ENCODE results near the gene LRRC36. TPM values are rescaled to one million over a fixed set of nuclear protein-coding genes. Genes with fewer than 3 reads are reported as not detected.
A peak's percentile ranks its signal among the peaks of the same experiment; 100 is the strongest.
"Not testable (repeated sequence)": the region's sequence is repeated elsewhere in the genome, so short reads cannot be mapped to it uniquely, and the experiment has no call there.

LRRC36 gene
- polyA plus RNA-seq, 1 experiment = not detected

- POLR2A ChIA-PET = no interaction called here
- no peak for DNase-seq (ENCODE audit: low read depth)
- CTCF ChIA-PET = interaction anchor here (1.2 kb wide), 1 partner anchor 82 kb away, joined by 3 read pairs; no protein-coding TSS in a partner anchor
- Histone ChIP-seq H3K36me3 (ENCODE audit: control insufficient read depth, insufficient read depth, low read length) (no peaks in the 10 kb centered on the region), H3K27me3 (ENCODE audit: control insufficient read depth, insufficient read depth, low read length) (0 out of 2 replicates have a peak, but pooled peaks cover 1% of the 10 kb centered on the region), H3K4me3 (ENCODE audit: low read depth, low read length) (no peak overlapping the region)
- TF ChIP-seq, protein P1, sequence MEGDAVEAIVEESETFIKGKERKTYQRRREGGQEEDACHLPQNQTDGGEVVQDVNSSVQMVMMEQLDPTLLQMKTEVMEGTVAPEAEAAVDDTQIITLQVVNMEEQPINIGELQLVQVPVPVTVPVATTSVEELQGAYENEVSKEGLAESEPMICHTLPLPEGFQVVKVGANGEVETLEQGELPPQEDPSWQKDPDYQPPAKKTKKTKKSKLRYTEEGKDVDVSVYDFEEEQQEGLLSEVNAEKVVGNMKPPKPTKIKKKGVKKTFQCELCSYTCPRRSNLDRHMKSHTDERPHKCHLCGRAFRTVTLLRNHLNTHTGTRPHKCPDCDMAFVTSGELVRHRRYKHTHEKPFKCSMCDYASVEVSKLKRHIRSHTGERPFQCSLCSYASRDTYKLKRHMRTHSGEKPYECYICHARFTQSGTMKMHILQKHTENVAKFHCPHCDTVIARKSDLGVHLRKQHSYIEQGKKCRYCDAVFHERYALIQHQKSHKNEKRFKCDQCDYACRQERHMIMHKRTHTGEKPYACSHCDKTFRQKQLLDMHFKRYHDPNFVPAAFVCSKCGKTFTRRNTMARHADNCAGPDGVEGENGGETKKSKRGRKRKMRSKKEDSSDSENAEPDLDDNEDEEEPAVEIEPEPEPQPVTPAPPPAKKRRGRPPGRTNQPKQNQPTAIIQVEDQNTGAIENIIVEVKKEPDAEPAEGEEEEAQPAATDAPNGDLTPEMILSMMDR (IDR thresholded peaks at IDR 0.05; ENCODE audit: insufficient read depth, low read depth, low read length) = no peak
Observed at GRCh38 chr16:67342616-67343015, 16.0 kb downstream of the LRRC36 start.

DNA sequence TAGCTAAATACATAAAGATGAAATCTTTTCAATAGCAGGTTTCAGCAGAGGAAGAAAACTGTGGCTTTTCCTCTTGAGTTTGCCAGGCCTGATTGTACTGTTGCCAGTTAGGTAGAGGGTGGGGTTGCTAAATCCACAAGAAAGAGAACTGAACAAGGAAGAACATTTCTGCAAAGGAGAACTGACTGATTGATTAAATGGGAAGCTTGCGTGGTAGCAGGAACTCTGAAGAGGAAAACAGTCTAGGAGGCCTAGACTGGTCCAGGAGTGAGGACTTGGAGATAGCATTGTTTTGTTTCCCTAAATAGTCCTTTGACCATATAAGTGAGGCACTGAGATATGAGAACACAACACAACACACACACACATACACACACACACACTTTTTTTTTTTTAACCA lies 18.8 kb downstream of the LRRC36 start:
- H3K36me3 ChIP-seq (ENCODE audit: control insufficient read depth, insufficient read depth, low read length) = no peaks in the 10 kb centered on the region
- ChIA-PET POLR2A (no interaction called here), CTCF (interaction anchor here (1.0 to 2.7 kb wide), 4 partner anchors 19 to 120 kb away, joined by 3 to 12 read pairs (median 5); partner anchors contain the start of genes KCTD19 and LRRC36)
- 0 out of 2 replicates have a peak, but pooled peaks cover 1% of the 10 kb centered on the region for H3K27me3 ChIP-seq (ENCODE audit: control insufficient read depth, insufficient read depth, low read length)
- TF ChIP-seq, protein P1 (IDR thresholded peaks at IDR 0.05; ENCODE audit: insufficient read depth, low read depth, low read length) = no peak
- no peak overlapping the region for H3K4me3 ChIP-seq (ENCODE audit: low read depth, low read length)
- DNase-seq (ENCODE audit: low read depth) = no peak

GRCh38 chr16:67346341-67346740 lies 19.7 kb downstream of the LRRC36 start:
- TF ChIP-seq, protein P1 (IDR thresholded peaks at IDR 0.05; ENCODE audit: insufficient read depth, low read depth, low read length) = no peak
- Histone ChIP-seq H3K27me3 (ENCODE audit: control insufficient read depth, insufficient read depth, low read length) (0 out of 2 replicates have a peak, but pooled peaks cover 1% of the 10 kb centered on the region), H3K36me3 (ENCODE audit: control insufficient read depth, insufficient read depth, low read length) (no peaks in the 10 kb centered on the region), H3K4me3 (ENCODE audit: low read depth, low read length) (no peak overlapping the region)
- CTCF ChIA-PET = interaction anchor here (1.4 to 2.7 kb wide), 3 partner anchors 20 to 119 kb away, joined by 7 to 12 read pairs (median 8); partner anchors contain the start of genes KCTD19 and LRRC36
- no peak for DNase-seq (ENCODE audit: low read depth)
- POLR2A ChIA-PET = no interaction called here

DNA sequence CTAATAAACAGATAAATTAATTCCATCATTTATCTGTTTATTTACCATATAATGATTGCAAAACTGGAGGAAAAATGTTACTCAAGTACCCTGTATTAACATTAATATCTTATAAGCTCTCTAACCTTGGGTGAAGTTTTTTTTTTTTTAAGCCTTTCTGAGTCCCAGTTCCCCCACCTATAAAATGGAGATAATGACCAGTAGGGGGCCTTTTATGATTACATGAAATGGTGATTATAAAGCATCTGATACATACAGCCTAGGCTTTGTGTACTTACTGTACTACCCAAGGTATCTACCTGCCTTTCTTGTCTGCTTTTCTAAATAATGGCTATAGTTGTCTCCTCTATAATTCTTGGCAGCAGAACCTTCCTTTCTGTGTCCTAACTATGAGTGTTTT lies 22.6 kb downstream of the LRRC36 start:
- no peaks in the 10 kb centered on the region for H3K36me3 ChIP-seq (ENCODE audit: control insufficient read depth, insufficient read depth, low read length)
- H3K4me3 ChIP-seq (ENCODE audit: low read depth, low read length) = no peak overlapping the region
- ChIA-PET CTCF (interaction anchor here (0.6 to 1.5 kb wide), 4 partner anchors 10 to 126 kb away, joined by 3 to 9 read pairs (median 4); no protein-coding TSS in a partner anchor), POLR2A (no interaction called here)
- TF ChIP-seq, protein P1 (IDR thresholded peaks at IDR 0.05; ENCODE audit: insufficient read depth, low read depth, low read length) = peak; percentile 51
- no peak for DNase-seq (ENCODE audit: low read depth)
- H3K27me3 ChIP-seq (ENCODE audit: control insufficient read depth, insufficient read depth, low read length) = peaks cover 4% of the 10 kb centered on the region

DNA sequence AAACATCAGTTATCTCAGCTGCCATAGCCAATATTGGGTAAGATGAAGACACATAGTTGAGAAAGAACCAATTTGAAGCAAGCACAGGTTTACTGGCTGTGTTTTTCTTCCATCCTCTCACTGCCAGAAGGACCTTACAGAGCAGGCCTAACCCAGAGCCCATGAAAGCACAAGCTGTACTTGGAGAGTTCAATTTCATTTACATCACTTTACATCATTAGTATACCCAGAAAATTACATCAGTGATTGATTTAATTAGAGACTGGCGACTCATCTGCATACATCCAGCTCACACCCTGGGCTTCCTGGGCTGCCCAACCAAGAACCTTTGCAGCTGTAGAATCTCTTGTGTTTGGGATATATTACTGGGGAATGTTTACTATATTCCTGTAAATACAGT lies 23.7 kb downstream of the LRRC36 start:
- Histone ChIP-seq H3K27me3 (ENCODE audit: control insufficient read depth, insufficient read depth, low read length) (peaks cover 4% of the 10 kb centered on the region), H3K36me3 (ENCODE audit: control insufficient read depth, insufficient read depth, low read length) (no peaks in the 10 kb centered on the region), H3K4me3 (ENCODE audit: low read depth, low read length) (no peak overlapping the region)
- TF ChIP-seq, protein P1 (IDR thresholded peaks at IDR 0.05; ENCODE audit: insufficient read depth, low read depth, low read length) = no peak
- no peak for DNase-seq (ENCODE audit: low read depth)
- ChIA-PET POLR2A (no interaction called here), CTCF (interaction anchor here (0.8 to 1.5 kb wide), 5 partner anchors 11 to 125 kb away, joined by 3 to 9 read pairs (median 4); no protein-coding TSS in a partner anchor)

DNA sequence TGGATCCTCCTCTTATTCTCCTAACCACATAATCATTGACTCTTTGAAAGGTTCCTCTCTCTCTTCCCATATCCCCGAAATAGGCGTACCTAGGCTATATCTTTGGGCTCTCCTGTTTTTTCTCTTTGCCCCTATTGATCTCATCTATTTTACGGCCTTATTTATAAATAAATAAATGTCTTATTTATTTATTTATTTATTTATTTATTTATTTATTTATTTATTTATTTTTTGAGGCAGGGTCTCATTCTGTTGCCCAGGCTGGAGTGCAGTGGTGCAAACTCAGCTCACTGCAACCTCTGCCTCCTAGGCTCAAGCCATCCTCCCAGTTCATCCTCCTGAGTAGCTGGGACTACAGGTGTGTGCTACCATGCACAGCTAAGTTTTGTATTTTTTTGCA lies 25.8 kb downstream of the LRRC36 start:
- POLR2A ChIA-PET; H3K36me3 ChIP-seq (ENCODE audit: control insufficient read depth, insufficient read depth, low read length); DNase-seq (ENCODE audit: low read depth); H3K4me3 ChIP-seq (ENCODE audit: low read depth, low read length); H3K27me3 ChIP-seq (ENCODE audit: control insufficient read depth, insufficient read depth, low read length): not testable (repeated sequence)
- CTCF ChIA-PET = interaction anchor here (0.9 to 2.5 kb wide), 7 partner anchors 13 to 114 kb away, joined by 3 to 9 read pairs (median 3); no protein-coding TSS in a partner anchor
